ENCODE data around the gene NACC2. TPM values are rescaled to one million over a fixed set of nuclear protein-coding genes. Genes with fewer than 3 reads are reported as not detected.

The NACC2 gene
- total RNA-seq, 1 donor from 2014 or later: 34.0 TPM

- H3K9ac ChIP-seq (ENCODE audit: low read length): no peak overlapping the region
- no peak overlapping the region for H3K27ac ChIP-seq (ENCODE audit: low read depth, low read length)
- no peaks in the 10 kb centered on the region for H3K36me3 ChIP-seq (ENCODE audit: insufficient read depth, low read length)
- FAIRE-seq: no peak
- Mint-ChIP-seq H3K4me3 (ENCODE audit: unreplicated experiment) (no peak overlapping the region), H3K27me3 (ENCODE audit: low read depth, unreplicated experiment) (no peaks in the 10 kb centered on the region), H3K27ac (ENCODE audit: unreplicated experiment) (no peak overlapping the region), H3K4me1 (ENCODE audit: low read depth, unreplicated experiment) (peaks cover 21% of the 10 kb centered on the region), H3K9me3 (ENCODE audit: unreplicated experiment) (no peaks in the 10 kb centered on the region), H3K36me3 (ENCODE audit: low read depth, unreplicated experiment) (peaks cover 8% of the 10 kb centered on the region)
- H2AFZ ChIP-seq (ENCODE audit: low read depth, low read length): no peak overlapping the region
- H3K9me3 ChIP-seq (ENCODE audit: insufficient read depth, low read depth, low read length): no peaks in the 10 kb centered on the region
- H3K79me2 ChIP-seq (ENCODE audit: insufficient read depth, low read length): peaks cover 61% of the 10 kb centered on the region
- H3K4me2 ChIP-seq (ENCODE audit: low read length): no peak overlapping the region
- TF ChIP-seq EZH2 (IDR thresholded peaks at IDR 0.05; ENCODE audit: insufficient read depth, low read length) (no peak), CTCF (IDR thresholded peaks at IDR 0.05; ENCODE audit: insufficient read depth, low read depth, low read length) (no peak)
- no peaks in the 10 kb centered on the region for H3K27me3 ChIP-seq (ENCODE audit: insufficient read depth, low read length)
- peaks cover 19% of the 10 kb centered on the region for H3K4me1 ChIP-seq (ENCODE audit: insufficient read depth, low read length)
- H4K20me1 ChIP-seq (ENCODE audit: insufficient read depth, low read length): peaks cover 97% of the 10 kb centered on the region
- DNase-seq (ENCODE audit: low read depth): no peak
- H3K4me3 ChIP-seq (ENCODE audit: insufficient read depth, low read depth, low read length): no peak overlapping the region
Measured at GRCh38 chr9:136058084-136058483, 37.0 kb downstream of the NACC2 start.

- Mint-ChIP-seq H3K36me3 (ENCODE audit: low read depth, unreplicated experiment) (peaks cover 5% of the 10 kb centered on the region), H3K27me3 (ENCODE audit: low read depth, unreplicated experiment) (no peaks in the 10 kb centered on the region), H3K9me3 (ENCODE audit: unreplicated experiment) (no peaks in the 10 kb centered on the region), H3K4me1 (ENCODE audit: low read depth, unreplicated experiment) (peaks cover 22% of the 10 kb centered on the region), H3K27ac (ENCODE audit: unreplicated experiment) (no peak overlapping the region), H3K4me3 (ENCODE audit: unreplicated experiment) (no peak overlapping the region)
- Histone ChIP-seq H3K36me3 (ENCODE audit: insufficient read depth, low read length) (no peaks in the 10 kb centered on the region), H4K20me1 (ENCODE audit: insufficient read depth, low read length) (peaks cover 91% of the 10 kb centered on the region), H3K79me2 (ENCODE audit: insufficient read depth, low read length) (peaks cover 61% of the 10 kb centered on the region), H2AFZ (ENCODE audit: low read depth, low read length) (no peak overlapping the region), H3K9ac (ENCODE audit: low read length) (no peak overlapping the region), H3K27ac (ENCODE audit: low read depth, low read length) (no peak overlapping the region), H3K9me3 (ENCODE audit: insufficient read depth, low read depth, low read length) (no peaks in the 10 kb centered on the region), H3K4me2 (ENCODE audit: low read length) (no peak overlapping the region), H3K27me3 (ENCODE audit: insufficient read depth, low read length) (no peaks in the 10 kb centered on the region), H3K4me3 (ENCODE audit: insufficient read depth, low read depth, low read length) (no peak overlapping the region), H3K4me1 (ENCODE audit: insufficient read depth, low read length) (peaks cover 26% of the 10 kb centered on the region)
- TF ChIP-seq EZH2 (IDR thresholded peaks at IDR 0.05; ENCODE audit: insufficient read depth, low read length) (no peak), CTCF (IDR thresholded peaks at IDR 0.05; ENCODE audit: insufficient read depth, low read depth, low read length) (no peak)
- DNase-seq (ENCODE audit: low read depth) (no peak), FAIRE-seq (no peak)
Measured at GRCh38 chr9:136057236-136058081, 37.6 kb downstream of the NACC2 start.

Data from astrocyte (in vitro differentiated cells and primary cell).